ENCODE results near the gene RILP.

- TF ChIP-seq CTCF (conservative IDR thresholded peaks at IDR 0.05; ENCODE audit: low read depth, low read length) (no peak), FOS (IDR thresholded peaks at IDR 0.05; ENCODE audit: low read depth, low read length) (no peak), POLR2A (IDR thresholded peaks at IDR 0.05; ENCODE audit: low read depth, low read length) (no peak), CEBPB (IDR thresholded peaks at IDR 0.05; ENCODE audit: low read depth, low read length) (no peak), RAD21 (IDR thresholded peaks at IDR 0.05; ENCODE audit: low read length) (no peak), SMC3 (IDR thresholded peaks at IDR 0.05; ENCODE audit: low read depth, low read length) (no peak), RFX5 (IDR thresholded peaks at IDR 0.05; ENCODE audit: low read depth, low read length) (no peak)
Measured at GRCh38 chr17:1649844-1650501, at the start of gene RILP.

Measured in IMR-90 (cell line).